SK-N-SH treated with all-trans-retinoic acid at 6 μM for 48 hours (cell line): ENCODE results near the gene ABCC1.
"Not testable (repeated sequence)": the region's sequence is repeated elsewhere in the genome, so short reads cannot be mapped to it uniquely, and the experiment has no call there.

Experiments
- ATAC-seq: fragments of 200-7000 bp; cut with Tn5 transposase; 3 replicates; pipeline ENCODE4 v1.9.1; 2020; ENCODE audit warnings: mild to moderate bottlenecking, moderate library complexity
- ARNTL ChIP-seq: fragments of 450-650 bp; formaldehyde crosslinking; IDR thresholded peaks from 2 replicates; pipeline ENCODE4 v1.5.0; 2020; ENCODE audit warnings: low read depth, mild to moderate bottlenecking, moderate library complexity, borderline replicate concordance
- BACH2 ChIP-seq: fragments of 250-450 bp; sonication (Bioruptor Pico); IDR thresholded peaks from 2 replicates; pipeline ENCODE4 v1.9.0; 2021; ENCODE audit warnings: mild to moderate bottlenecking, borderline replicate concordance
- CSDC2 ChIP-seq: fragments of 250-450 bp; sonication (Bioruptor Pico); IDR thresholded peaks from 2 replicates; pipeline ENCODE4 v1.5.0; 2020; ENCODE audit warnings: mild to moderate bottlenecking, moderate library complexity
- ESRRG ChIP-seq: fragments of 250-450 bp; sonication (Bioruptor Pico); IDR thresholded peaks from 2 replicates; pipeline ENCODE4 v1.6.1; 2021; ENCODE audit warnings: mild to moderate bottlenecking
- ISL1 ChIP-seq: fragments of 250-450 bp; sonication (Bioruptor Pico); IDR thresholded peaks from 2 replicates; pipeline ENCODE4 v2.1.2; 2022; ENCODE audit warnings: mild to moderate bottlenecking, moderate library complexity
- OSR1 ChIP-seq: fragments of 250-450 bp; sonication (Bioruptor Pico); IDR thresholded peaks from 2 replicates; pipeline ENCODE4 v1.8.0; 2022; ENCODE audit warnings: moderate library complexity, mild to moderate bottlenecking, inconsistent platforms
- RARB ChIP-seq: fragments of 250-450 bp; sonication (Bioruptor Pico); IDR thresholded peaks from 2 replicates; pipeline ENCODE4 v1.8.0; 2021; ENCODE audit warnings: mild to moderate bottlenecking, moderate library complexity
- SNAI2 ChIP-seq: fragments of 250-450 bp; sonication (Bioruptor Pico); IDR thresholded peaks from 2 replicates; pipeline ENCODE4 v1.5.0; 2020; ENCODE audit warnings: mild to moderate bottlenecking, moderate library complexity
- TCF4 ChIP-seq: fragments of 250-450 bp; sonication (Bioruptor Pico); IDR thresholded peaks from 2 replicates; pipeline ENCODE4 v1.8.0; 2021; ENCODE audit warnings: mild to moderate bottlenecking, moderate library complexity, borderline replicate concordance
- TOX ChIP-seq: fragments of 250-450 bp; sonication (Bioruptor Pico); IDR thresholded peaks from 2 replicates; pipeline ENCODE4 v1.8.0; 2021; ENCODE audit warnings: mild to moderate bottlenecking, moderate library complexity, borderline replicate concordance
- TSHZ2 ChIP-seq: fragments of 250-450 bp; sonication (Bioruptor Pico); IDR thresholded peaks from 2 replicates; pipeline ENCODE4 v1.5.0; 2020; ENCODE audit warnings: mild to moderate bottlenecking, moderate library complexity
- ZC3H10 ChIP-seq: fragments of 250-450 bp; sonication (Bioruptor Pico); IDR thresholded peaks from 2 replicates; pipeline ENCODE4 v1.5.1; 2021; ENCODE audit warnings: mild to moderate bottlenecking, moderate library complexity
- ZFP3 ChIP-seq: fragments of 250-450 bp; sonication (Bioruptor Pico); IDR thresholded peaks from 2 replicates; pipeline ENCODE4 v1.5.0; 2020; ENCODE audit warnings: mild to moderate bottlenecking, moderate library complexity
- ZFP30 ChIP-seq: fragments of 450-650 bp; formaldehyde crosslinking; IDR thresholded peaks from 2 replicates; pipeline ENCODE4 v1.5.0; 2022; ENCODE audit warnings: mild to moderate bottlenecking, moderate library complexity
- ZNF565 ChIP-seq: fragments of 450-650 bp; formaldehyde crosslinking; conservative IDR thresholded peaks from 2 replicates; pipeline ENCODE4 v1.5.0; 2020; ENCODE audit warnings: low read depth, mild to moderate bottlenecking, moderate library complexity
- ZNF70 ChIP-seq: fragments of 450-650 bp; formaldehyde crosslinking; IDR thresholded peaks from 2 replicates; pipeline ENCODE4 v1.5.0; 2020; ENCODE audit warnings: mild to moderate bottlenecking, moderate library complexity
- ZNF8 ChIP-seq: fragments of 450-650 bp; formaldehyde crosslinking; IDR thresholded peaks from 2 replicates; pipeline ENCODE4 v1.5.0; 2020; ENCODE audit warnings: mild to moderate bottlenecking, moderate library complexity
- TF ChIP-seq, protein P1 (sequence below): fragments of 250-450 bp; sonication (Bioruptor Pico); IDR thresholded peaks from 2 replicates; pipeline ENCODE4 v1.8.0; 2020; ENCODE audit warnings: mild to moderate bottlenecking, moderate library complexity, borderline replicate concordance
- TF ChIP-seq, protein P2 (sequence below): fragments of 250-450 bp; sonication (Bioruptor Pico); IDR thresholded peaks from 2 replicates; pipeline ENCODE4 v1.5.1; 2021; ENCODE audit warnings: mild to moderate bottlenecking, moderate library complexity

Gene ABCC1

DNA sequence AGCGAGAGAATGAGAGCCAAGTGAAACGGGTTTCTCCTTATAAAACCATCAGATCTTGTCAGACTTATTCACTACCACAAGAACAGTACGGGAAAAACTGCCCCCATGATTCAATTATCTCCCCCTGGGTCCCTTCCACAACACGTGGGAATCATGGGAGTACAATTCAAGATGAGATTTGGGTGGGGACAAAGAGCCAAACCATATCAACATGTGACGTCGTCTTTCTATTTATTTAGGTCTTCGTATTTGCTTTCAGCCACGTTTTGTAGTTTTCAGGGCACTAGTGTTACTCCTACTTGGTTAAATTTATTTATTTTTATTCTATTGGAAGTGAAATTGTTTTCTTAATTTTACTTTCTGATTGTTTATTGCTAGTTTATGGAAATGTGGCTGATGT is 33.1 kb upstream of the ABCC1 start:
- TF ChIP-seq ZNF70 (CRISPR knock-in tag) (no peak), TOX (no peak), ZNF565 (CRISPR knock-in tag) (no peak), ZC3H10 (CRISPR knock-in tag) (no peak), TSHZ2 (CRISPR knock-in tag) (no peak)
- no peak for ATAC-seq

- TF ChIP-seq ZNF8 = peak; percentile 44; the same call in 1 of the 2 replicates
- ATAC-seq = not testable (repeated sequence)
Observed at GRCh38 chr16:15918314-15918713, 31.1 kb upstream of the ABCC1 start.

DNA sequence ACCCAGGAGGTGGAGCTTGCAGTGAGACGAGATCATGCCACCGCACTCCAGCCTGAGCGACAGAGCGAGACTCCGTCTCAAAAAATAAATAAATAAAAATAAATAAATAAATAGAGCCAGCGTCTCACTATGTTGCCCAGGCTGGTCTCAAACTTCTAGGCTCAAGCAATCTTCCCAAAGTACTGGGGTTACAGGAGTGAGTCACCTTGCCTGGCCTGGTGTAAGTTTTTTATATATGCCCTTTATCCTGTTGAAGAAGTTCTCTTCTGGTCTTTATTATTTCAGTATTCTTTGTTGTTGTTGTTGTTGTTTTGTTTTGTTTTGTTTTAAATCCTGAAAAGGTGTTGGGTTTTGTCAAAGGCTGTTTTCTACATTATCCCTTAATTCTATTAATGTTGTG is 30.1 kb upstream of the ABCC1 start:
- TF ChIP-seq ZNF70 (CRISPR knock-in tag) (no peak), BACH2 (CRISPR knock-in tag) (no peak), ZFP30 (CRISPR knock-in tag) (no peak)
- TF ChIP-seq, all 23 proteins: peak for 0
- ATAC-seq = no peak

DNA sequence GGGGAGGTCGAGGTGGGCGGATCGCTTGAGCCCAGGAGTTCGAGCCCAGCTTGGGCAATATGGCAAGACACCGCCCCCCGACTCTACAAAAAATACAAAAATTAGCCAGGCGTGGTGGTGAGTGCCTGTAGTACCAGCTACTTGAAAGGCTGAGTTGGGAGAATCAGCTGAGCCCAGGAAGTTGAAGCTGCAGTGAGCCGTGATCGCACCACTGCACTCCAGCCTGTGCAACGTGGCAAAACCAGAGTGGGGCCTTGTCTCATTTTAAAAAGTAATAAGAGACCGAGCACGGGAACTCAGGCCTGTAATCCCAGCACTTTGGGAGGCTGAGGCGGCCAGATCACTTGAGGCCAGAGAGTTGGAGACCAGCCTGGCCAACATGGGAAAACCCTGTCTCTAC is 24.4 kb upstream of the ABCC1 start:
- no peak for TF ChIP-seq TCF4 (CRISPR knock-in tag)
- TF ChIP-seq, protein P1, sequence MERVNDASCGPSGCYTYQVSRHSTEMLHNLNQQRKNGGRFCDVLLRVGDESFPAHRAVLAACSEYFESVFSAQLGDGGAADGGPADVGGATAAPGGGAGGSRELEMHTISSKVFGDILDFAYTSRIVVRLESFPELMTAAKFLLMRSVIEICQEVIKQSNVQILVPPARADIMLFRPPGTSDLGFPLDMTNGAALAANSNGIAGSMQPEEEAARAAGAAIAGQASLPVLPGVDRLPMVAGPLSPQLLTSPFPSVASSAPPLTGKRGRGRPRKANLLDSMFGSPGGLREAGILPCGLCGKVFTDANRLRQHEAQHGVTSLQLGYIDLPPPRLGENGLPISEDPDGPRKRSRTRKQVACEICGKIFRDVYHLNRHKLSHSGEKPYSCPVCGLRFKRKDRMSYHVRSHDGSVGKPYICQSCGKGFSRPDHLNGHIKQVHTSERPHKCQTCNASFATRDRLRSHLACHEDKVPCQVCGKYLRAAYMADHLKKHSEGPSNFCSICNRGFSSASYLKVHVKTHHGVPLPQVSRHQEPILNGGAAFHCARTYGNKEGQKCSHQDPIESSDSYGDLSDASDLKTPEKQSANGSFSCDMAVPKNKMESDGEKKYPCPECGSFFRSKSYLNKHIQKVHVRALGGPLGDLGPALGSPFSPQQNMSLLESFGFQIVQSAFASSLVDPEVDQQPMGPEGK (CRISPR knock-in tag) = no peak
- TF ChIP-seq, protein P2, sequence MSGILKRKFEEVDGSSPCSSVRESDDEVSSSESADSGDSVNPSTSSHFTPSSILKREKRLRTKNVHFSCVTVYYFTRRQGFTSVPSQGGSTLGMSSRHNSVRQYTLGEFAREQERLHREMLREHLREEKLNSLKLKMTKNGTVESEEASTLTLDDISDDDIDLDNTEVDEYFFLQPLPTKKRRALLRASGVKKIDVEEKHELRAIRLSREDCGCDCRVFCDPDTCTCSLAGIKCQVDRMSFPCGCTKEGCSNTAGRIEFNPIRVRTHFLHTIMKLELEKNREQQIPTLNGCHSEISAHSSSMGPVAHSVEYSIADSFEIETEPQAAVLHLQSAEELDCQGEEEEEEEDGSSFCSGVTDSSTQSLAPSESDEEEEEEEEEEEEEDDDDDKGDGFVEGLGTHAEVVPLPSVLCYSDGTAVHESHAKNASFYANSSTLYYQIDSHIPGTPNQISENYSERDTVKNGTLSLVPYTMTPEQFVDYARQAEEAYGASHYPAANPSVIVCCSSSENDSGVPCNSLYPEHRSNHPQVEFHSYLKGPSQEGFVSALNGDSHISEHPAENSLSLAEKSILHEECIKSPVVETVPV (CRISPR knock-in tag) = no peak
- no peak for TF ChIP-seq BACH2 (CRISPR knock-in tag)
- TF ChIP-seq TSHZ2 (CRISPR knock-in tag) = no peak
- TF ChIP-seq ZFP30 (CRISPR knock-in tag) = no peak
- TF ChIP-seq ISL1 (CRISPR knock-in tag) = no peak
- no peak for TF ChIP-seq TOX
- TF ChIP-seq ARNTL (CRISPR knock-in tag) = no peak
- no peak for TF ChIP-seq ZNF565 (CRISPR knock-in tag)
- ATAC-seq = no peak

DNA sequence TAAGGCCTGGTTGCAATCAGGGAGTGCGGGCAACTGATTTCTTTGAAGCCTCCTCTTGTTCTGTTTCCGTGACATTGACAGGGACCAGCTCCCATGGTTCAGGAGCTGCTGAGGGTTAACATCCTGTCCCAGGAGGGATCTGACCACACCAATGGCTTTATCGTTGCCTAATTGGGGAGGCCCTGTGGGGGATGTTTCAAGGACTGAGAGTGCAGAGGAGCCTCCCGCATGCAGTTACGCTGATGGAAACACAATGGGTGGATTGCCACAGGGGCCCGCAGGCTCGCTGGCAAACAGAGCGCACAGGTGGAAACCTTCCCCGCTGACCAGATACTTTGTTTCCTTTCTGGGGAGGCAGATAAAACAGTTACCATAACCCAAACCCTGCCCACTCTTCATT is 23.8 kb upstream of the ABCC1 start:
- no peak for ATAC-seq
- no peak for TF ChIP-seq ARNTL (CRISPR knock-in tag)

GRCh38 chr16:15928261-15929104 is 20.9 kb upstream of the ABCC1 start:
- no peak for ATAC-seq
- TF ChIP-seq BACH2 (CRISPR knock-in tag) (no peak), SNAI2 (no peak), ZNF70 (CRISPR knock-in tag) (no peak), ESRRG (no peak), TCF4 (CRISPR knock-in tag) (no peak), ZFP3 (CRISPR knock-in tag) (no peak), OSR1 (CRISPR knock-in tag) (no peak), TOX (no peak), ZNF8 (no peak), ZC3H10 (CRISPR knock-in tag) (no peak), CSDC2 (CRISPR knock-in tag) (no peak), ZFP30 (CRISPR knock-in tag) (no peak), RARB (no peak)
- TF ChIP-seq, protein P2 (CRISPR knock-in tag) = no peak
